Right kidney (tissue), 1 donor: Measurements from ENCODE around the gene CIAO2B.
"Not testable (repeated sequence)": the region's sequence is repeated elsewhere in the genome, so short reads cannot be mapped to it uniquely, and the experiment has no call there.

Experiments used
- DNase-seq: peaks from one replicate; pipeline ENCODE4 v3.0.0-alpha.2; 2016

CIAO2B gene

DNA sequence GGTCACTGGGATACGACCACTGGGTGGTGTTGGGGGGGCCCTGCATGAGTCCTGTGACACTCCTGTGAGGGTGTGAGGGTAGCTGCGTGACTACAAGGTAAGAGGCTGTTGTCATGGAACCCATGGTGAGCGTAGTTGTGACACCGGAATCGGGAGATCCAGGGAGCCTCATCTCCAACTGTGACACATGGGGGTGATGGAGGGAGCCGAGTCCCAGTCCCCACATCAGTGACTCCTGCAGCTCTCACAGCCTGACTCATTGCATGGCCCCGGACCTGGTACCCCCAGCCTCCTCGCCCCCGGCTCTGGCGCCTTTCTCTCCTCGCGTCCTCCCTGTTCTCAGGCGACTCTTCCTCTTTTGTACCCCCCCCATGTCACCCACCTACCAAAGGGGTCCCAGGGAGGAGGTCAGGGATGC, 29.8 kb downstream of the CIAO2B start:
- no peak for DNase-seq

DNA sequence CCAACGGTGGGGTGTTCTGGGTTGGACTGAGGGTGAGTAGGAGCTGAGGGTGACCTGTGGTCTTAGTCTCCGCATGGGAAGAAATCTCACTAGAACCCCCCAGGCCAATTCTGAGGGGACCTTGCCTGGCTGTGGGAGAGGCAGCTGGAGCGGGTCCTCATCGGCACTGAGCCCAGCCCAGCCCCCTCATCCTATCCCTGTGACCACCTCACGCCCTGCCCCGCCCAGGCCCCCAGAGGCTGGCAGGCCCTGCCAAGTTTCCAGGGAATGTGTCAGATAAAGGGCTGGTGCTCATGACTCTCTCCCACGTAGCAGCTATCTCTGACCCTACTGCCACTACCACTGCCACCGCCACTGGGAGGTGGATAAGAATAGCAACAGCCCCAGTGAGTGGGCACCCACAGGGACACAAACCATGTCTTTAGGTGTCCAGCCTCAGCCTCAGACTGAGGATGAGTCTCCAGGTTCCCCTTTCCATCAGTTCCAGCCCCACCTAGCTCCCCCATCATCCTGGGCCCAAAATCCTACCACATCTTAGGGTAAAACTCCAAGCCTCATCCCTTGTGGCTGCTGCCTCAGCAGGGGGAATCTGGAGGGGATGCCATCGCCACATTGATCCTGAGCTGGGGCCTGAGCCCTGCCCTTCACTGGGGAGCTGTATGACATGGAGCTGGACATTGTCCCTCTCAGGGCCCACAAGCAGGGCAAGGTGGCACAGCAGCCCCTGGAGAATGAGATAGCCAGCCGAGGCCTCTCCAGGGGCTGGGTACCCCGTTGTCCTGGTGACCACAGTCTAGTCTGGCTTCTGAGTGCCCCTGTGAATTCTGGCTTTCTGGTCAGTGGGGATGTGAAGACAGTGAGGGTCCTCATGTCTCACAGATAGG, 30.4 kb downstream of the CIAO2B start:
- no peak for DNase-seq

DNA sequence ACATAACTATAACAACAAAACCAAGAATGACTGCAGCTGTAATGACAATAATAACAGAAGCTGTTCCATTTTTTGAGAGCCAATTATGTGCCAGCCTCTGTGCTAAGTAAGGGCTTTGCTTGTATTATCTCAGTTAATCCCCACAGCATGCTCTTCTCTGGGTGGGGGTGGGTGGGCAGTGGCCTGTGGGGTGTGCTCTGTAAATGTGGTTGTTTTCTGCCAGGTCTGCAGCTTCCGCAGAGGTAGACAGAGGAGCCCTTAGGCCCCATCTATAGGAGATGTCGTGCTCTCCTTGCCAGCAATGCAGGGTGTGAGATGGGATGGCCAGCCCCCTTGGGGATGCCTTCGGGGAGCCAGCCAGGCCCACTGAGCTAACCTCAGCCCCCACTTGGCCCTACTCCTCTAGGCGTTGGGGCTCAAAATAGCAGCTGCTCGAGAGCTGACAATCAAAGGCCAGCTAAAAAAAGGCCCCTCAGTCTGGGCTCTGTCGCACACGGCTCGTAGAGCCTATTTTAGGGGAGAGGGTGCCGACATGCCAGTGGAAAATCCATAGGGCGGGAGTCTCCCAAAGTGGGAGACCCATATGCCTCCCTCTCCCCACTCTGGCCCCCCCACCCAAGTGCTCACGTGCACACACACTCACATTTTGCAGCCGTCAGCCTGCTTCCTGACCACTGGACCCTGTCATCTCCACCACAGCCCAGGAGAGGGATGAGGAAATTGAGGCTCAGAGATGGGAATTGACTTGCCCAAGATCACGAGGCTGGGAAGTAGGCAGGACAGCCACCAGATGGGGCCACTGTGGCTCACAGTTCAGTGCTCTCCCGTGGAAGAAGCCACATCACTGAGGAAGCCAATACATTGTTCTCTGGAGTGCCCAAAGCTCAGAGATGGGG, 31.3 kb downstream of the CIAO2B start:
- no peak for DNase-seq

DNA sequence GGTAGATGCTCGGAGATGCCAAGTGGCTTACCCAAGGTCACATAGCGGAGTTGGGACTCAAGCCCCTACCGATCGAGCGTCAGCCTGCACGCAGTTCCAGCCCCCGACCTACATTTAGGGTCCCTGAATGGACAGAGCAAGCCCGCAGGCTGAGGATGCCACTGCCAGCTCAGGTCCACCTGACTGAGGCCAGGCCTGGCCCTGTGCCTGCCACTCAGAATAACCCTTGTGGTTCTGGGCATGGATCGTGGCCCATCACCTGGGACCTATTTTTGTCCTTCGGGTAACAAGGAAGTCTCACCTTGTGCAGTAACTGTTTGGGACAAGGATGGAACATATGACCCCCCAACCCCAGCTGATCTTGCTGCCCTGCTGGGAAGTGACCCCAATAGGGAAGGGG, 32.6 kb downstream of the CIAO2B start:
- no peak for DNase-seq

DNA sequence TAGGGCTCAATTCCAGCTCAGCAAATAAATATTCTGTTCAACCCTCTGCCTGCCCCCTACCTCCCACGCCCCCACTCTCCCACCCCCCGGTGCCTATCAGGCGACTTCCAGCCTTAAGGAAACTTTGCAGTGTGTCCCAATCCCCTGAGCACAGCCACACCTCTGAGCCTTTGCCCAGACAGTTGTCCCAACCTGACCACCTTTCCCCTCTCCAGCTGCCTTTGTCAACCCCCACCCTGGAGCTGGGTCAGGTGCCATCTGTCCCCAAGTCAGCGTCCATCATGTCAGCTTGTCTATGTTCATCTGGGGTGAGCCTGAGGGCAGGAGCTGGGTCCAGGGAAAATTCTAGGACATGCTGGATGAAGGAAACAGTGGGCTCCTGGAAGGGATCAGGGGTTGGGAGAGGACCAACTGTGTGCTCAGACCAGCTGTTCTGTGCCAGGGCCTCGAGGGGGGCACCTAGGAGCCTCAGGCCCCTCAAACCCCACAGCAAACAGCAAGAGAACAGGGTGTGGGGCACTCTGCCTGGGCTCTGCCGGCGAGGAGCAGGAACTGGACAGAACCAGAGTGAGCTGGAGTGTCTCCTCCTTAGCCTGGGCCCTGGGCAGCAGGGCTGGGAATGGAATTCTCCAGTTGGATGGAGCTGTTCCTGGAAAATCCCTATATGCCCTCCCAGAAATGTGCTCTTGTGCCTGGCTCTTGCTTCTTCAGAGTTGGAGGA, 33.3 kb downstream of the CIAO2B start:
- DNase-seq = no peak

DNA sequence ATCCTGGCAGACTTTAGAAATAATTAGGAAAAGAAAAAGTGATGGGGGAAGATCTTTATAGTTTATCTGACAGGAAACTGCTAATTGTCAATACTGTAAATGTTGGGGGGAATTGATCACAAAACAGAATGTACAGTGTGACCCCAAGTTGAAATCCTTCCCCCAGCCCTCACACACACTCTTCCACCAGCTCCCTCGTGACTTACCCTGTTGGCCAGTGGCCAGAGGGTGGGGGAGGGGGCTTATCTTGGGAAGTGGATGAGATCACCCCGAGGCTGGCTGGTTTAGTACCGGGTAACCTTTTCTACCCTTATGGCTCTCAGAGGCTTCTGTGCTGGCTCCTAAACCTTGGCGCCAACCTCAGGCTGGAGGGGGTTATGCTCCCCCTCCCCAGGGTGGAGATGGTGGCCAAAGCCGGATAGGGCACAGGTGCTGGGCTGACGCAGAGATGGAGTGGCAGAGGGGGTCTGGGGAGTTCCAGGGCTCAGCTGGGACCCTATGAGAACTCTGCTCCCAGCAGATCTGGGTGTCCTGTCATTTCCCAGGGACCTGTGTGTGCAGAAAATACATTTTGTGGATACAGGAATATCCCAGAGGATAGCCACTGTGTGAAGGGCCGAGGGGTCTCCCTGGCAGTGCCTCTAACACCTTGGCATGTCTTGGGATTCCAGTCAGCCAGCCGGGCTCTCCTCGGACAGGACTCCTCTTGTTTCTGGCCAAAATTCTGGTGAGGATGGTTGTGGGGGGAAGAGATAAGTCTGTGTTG, 34.1 kb downstream of the CIAO2B start:
- peak; percentile 65 for DNase-seq

DNA sequence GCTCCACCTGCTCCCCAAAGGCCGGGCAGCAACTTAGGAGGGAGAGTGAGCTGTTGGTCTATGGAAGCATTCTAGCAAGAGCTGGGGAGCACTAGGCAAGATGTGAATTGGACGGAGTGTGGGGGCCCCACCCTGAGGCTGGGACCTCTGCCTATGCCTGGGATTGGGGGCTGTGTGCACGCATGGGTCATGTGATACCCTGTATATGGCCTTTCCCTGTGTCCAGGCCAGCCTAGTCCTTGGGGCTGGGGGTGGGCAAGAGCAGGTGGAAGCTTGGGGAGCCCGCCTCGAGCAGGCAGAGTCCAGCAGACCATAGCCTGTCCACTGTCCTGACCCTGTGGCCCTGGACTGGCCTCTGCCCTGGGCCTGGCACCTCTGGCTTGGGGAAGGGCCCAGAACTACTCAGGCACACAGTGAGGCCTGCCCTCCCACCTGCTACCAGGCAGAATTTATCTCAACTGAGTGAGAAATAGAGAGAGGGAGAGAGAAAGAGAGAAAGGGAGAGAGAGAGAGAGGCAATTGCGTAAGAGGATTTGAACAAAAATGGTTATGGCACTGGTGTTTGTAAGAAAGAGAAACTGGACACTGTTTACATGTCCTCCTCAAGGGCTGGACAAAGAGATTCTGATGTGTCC, 34.8 kb downstream of the CIAO2B start:
- DNase-seq = no peak

DNA sequence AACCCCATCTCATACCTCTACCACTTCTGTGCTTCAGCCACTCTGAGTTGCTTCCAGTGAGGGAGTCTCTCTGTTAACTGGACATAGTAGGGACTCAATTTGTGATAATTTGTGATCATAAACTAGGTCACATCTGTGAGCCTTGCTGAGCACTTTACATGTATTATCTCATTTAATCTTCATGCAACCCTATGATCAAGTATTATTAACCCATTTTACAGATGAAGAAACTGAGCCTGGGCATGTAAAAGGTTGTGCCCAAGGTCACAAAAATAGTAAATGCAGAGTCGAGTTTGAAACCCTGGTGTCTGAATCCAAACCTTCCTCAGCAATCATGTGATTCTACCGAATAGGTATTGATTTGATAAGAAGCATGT, 35.3 kb downstream of the CIAO2B start:
- DNase-seq = no peak

DNA sequence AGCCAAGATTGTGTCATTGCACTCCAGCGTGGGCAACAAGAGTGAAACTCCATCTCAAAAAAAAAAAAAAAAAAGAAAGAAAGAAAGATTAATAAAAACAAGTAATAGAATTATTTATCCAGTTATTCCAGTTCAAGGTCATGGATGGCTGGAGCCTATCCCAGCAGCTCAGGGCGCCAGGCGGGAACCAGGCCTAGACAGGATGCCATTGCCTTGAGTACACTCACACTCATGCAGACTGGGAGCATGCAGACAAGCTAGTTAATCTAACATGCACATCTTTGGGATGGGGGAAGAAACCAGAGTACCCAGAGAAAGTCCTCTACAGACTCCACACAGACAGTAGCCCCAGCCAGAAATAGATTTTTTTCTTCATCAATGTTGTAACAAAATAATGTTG, 36.0 kb downstream of the CIAO2B start:
- no peak for DNase-seq

DNA sequence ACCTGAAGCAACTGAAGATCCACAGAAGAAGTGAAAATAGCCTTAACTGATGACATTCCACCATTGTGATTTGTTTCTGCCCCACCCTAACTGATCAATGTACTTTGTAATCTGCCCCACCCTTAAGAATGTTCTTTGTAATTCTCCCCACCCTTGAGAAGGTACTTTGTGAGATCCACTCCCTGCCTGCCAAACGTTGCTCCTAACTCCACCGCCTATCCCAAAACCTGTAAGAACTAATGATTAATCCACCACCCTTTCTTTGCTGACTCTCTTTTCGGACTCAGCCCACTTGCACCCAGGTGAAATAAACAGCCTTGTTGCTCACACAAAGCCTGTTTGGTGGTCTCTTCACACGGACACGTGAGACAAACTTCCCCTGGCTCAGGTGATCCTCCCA, 37.5 kb downstream of the CIAO2B start:
- not testable (repeated sequence) for DNase-seq

DNA sequence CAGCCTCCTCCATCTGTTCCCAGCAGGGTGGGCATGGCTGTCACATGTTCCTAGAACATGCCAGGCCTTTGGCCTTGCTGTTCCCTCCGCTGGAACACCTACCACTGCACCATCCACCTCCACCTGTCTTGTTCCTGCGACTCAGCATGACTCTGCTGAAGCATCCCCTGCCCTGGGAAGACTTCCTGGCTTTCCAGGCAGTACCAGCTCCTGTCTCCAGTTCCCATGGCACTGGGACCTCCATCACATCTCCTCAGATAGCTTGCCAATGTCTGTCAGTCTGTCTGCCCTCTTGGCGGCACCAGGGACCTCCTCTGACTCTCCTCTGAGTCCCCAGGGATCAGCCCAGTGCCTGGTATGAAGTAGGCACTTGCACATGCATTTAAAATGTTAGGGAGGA, 38.2 kb downstream of the CIAO2B start:
- no peak for DNase-seq

DNA sequence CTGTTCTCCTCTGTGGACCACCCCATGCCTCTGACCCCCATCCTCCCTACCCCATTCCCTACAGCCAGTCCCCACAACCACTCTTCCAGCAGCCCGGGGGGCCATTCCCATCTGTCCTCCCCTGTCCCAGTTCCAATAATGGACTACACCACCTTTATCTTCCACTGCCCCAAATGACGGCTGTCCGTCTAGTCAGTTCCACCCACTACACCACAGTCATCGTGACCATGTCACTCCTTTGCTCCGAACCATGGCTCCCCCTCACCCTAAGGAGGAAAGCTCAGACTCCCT, 38.6 kb downstream of the CIAO2B start:
- DNase-seq = no peak

DNA sequence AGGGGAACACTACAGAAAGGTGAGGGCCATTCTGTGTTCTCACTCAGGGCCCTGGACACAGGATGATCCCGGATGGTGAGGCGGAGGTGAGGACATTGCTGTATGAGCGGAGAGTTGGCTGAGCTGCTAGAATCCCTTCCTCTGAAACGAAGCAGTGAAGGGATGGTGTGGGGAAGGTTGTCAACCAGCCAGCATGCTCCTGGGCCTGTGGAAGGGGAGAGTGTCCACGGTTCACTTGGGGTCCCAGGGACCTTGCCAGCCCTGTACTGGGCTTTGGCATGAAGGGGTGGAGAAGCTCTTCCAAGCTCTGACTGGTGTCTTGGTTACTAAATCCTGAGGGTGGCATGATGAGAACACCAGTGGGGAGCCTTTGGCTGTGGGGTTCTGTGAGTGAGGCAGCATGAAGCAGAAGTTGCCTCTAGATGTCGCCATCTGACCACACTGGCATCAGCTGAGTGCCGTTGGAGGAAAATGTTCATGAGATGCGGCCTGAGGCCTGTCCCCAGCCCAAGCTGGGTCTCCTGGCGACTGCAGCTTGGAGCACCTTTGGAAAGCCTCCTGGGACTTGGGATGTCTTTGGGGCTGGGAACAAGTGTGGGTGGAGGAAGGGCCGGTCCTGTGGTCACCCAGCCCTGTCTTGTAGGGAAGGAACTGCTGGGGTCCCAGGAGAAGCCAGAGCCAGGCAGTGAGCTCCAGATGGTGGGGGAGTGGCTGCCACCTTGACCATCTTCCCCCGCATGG, 39.1 kb downstream of the CIAO2B start:
- DNase-seq = peak; percentile 68

DNA sequence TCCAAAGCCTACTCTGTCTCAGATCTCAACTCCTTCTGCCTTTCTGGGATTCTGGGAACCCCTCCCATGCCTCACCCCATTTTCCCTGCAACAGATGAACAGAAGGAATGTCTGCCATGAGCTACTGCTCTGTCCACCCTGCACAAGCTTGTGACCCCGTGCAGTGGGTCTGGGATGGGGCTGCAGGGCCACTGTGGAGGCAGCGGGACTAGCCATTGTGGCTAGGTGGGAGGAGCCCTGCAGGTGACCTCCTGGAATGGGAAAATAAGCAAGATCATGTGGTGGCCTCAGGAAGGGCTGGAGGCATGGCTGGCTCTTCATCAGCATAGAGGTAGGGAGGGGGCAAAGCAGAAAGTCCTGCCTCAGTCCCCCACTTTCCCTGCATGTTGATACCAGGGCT, 40.1 kb downstream of the CIAO2B start:
- no peak for DNase-seq

DNA sequence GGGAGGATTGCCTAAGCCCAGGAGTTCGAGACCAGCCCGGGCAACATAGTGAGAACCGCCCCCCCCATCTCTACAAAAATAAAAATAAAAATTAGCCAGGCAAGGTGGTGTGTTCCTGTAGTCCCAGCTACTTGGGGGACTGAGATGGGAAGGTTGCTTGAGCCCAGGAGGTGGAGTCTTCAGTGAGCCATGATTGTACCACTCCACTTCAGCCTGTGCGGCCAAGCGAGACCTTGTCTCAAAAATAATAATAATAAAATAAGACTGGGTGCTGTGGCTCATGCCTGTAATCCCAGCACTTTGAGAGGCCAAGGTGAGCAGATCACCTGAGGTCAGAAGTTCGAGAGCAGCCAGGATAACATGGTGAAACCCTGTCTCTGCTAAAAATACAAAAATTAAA, 42.4 kb downstream of the CIAO2B start:
- no peak for DNase-seq

DNA sequence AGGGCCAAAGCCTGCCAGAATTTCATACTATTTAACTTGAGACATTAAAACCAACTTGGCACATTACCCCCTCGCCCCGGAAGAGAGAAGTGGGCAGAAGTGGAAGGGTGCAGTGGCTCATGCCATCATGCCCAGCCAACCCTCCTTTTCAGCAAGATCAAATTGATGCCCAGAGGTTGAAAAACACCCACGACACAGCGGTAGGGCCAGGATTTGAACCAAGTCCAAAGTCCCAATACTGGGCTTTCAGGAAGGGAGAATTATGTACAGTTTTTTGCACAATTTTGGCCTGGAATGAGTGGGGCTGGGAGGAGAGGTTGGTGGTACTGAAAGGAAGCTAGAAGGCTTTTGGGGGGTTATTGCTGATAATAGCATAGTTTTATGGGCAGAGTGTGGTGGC, 42.8 kb downstream of the CIAO2B start:
- DNase-seq = no peak

DNA sequence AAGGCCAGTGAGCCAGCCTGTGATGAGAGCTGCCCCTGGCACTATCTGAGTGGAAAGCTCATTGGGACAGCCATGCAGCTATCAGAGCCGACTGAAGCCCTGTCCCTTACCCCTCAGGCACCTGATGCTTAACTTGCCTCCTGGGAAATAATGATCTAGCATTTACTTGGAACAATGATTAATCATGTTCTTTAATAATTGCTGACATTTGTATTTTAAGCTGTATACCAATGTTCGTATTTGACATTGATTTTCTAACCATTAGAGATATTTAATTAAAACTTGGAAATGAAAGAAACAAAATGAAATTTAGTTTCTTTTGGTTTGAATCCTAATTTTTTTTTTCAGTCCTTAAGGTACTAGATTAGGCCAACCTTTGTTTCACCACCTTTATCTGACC, 43.4 kb downstream of the CIAO2B start:
- no peak for DNase-seq

DNA sequence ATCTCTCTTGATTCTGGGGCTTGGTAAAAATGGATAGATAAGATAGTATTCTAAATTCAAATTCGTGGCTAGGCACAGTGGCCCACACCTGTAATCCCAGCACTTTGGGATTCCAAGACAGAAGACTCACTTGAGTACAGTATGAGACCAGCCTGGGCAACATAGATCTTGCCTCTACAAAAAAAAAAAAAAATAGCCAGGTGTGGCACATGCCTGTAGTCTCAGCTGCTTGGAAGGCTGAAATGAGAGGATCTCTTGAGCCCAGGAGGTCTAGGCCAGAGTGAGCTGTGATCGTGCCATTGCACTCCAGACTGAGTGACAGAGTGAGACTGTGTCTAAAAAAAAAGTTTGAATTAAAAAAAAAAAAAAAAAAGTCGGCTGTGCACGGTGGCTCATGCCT, 44.6 kb downstream of the CIAO2B start:
- DNase-seq = no peak

DNA sequence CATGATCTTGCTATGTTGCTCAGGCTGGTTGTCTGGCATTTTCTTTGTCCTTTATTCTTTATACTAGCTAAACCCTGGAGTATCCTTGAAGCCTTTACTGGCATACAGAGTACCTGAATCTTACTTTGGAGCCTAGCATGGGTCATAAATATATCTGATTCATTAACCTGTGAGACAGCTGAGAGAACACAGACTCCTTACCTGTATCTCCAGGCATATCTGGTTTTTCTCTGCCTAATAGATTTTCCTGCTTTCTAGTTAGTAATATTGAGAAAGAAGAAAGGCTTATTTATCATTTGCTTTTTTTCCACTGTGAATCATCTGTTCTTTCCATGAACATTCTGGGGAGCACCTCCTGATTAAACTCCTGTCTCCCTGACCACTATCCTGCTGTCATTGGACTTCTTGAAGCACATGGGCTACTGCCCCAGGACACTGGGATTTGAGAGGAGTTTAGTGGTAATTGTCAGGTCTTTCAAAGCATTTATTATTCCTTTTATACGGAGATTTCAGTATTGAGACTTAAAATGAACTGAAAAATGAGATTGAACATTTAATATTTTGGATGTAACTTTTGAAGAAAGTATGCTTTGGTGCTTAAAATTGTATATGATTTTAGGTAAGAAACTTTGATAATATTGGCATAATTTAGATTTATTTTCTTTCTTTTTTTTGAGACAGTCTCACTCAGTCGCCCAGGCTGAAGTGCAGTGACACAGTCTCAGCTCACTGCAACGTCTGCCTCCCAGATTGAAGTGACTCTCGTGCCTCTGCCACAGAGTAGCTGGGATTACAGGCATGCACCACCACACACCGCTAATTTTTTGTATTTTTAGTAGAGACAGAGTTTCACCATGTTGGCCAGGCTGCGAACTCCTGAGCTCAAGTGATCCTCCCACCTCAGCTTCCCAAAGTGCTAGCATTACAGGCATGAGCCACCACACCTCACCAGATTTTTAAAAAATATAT, 45.3 kb downstream of the CIAO2B start:
- no peak for DNase-seq

DNA sequence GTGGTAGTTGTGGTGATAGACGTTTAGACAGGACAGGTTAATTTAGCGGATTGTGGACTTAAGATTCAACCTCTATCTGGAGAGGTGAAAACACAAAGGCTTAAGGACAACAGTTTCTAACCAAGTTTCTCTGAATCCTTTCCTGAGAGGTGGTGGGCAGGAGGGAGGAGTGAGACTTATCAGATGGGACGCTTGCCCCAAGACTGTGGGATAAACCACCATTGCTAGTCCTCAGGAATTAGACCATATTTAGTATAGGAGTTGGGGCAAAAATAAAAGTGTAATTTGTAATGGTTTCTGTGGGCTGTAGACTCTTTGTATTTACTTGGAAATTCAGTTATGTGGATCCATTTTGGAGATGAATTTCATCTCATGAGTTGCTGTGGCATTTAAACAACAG, 47.3 kb downstream of the CIAO2B start:
- DNase-seq = no peak
